K562 (cell line): ENCODE data around the gene CCR9. TPM values are rescaled to one million over a fixed set of nuclear protein-coding genes. Genes with fewer than 3 reads are reported as not detected.

Source experiments
- ATAC-seq: fragments of 200-7000 bp; cut with Tn5 transposase; 3 replicates; pipeline ENCODE4 v1.9.1; 2020; ENCODE audit warnings: moderate library complexity
- BruUV-seq: library from RNA; stranded (reverse); fragments of 400-500 nt; replicated peaks from 2 replicates; lab custom pipeline; 2021; lab: Mats Ljungman, UMichigan
- CTCF ChIA-PET: fragments of 300-600 bp; formaldehyde crosslinking; extraction: SDS; loops from one replicate; lab custom pipeline; 2021; ENCODE audit warnings: low intra/inter-chr PET ratio; lab: Yijun Ruan, JAX
- POLR2A ChIA-PET: fragments of 300-600, 350-650 bp; sonication (Branson Sonifier 250); formaldehyde crosslinking; extraction: SDS; loops from one replicate; lab custom pipeline; 2021; ENCODE audit warnings: antibody characterized with exemption, inconsistent platforms; lab: Yijun Ruan, JAX
- DNase-seq, 4 experiments: peaks; one replicate each; pipeline versions ENCODE4 v3.0.0 to v3.0.0-alpha.2; 2011 to 2018; ENCODE audit warnings: low spot score in 3 of 4, mixed read lengths in 3 of 4; ENCODE audit errors: extremely low read depth in 1 of 4
- FAIRE-seq: peaks from 2 replicates; lab custom pipeline; 2011; peaks lifted over from hg19 to GRCh38; lab: Jason Lieb, UNC
- H2AFZ ChIP-seq: 2 replicates; pipeline ENCODE4 v1.6.0; 2011; ENCODE audit warnings: low read depth, low read length, control low read depth, inconsistent platforms
- H3K27ac ChIP-seq: fragments of 200-600 bp; 3 replicates; pipeline ENCODE4 v1.8.0; 2011; ENCODE audit warnings: low read depth, mild to moderate bottlenecking, control low read depth, inconsistent platforms, low read length, moderate library complexity, mixed read lengths; ENCODE audit errors: extremely low read depth
- H3K27me3 ChIP-seq, 2 experiments: fragments of 300-600 bp in 1 of 2; 2 replicates in 1 of 2; 3 replicates in 1 of 2; pipeline versions ENCODE4 v1.6.0 to v1.8.0; 2011; ENCODE audit warnings: inconsistent platforms in 2 of 2, low read length in 2 of 2, mild to moderate bottlenecking in 1 of 2, mixed read lengths in 1 of 2, moderate library complexity in 1 of 2; ENCODE audit not compliant: control insufficient read depth in 2 of 2, insufficient read depth in 2 of 2
- H3K36me3 ChIP-seq: fragments of 300-600 bp; 3 replicates; pipeline ENCODE4 v1.8.0; 2011; ENCODE audit warnings: mild to moderate bottlenecking, low read length, inconsistent platforms; ENCODE audit not compliant: control insufficient read depth, insufficient read depth
- H3K4me1 ChIP-seq, 2 experiments: fragments of 200-600 bp in 1 of 2; replicated peaks in 1 of 2; 2 replicates in 1 of 2; 3 replicates in 1 of 2; pipeline versions ENCODE4 v1.5.1 to v1.8.0; 2011; ENCODE audit warnings: inconsistent platforms in 2 of 2, low read length in 2 of 2, mild to moderate bottlenecking in 1 of 2, mixed read lengths in 1 of 2, moderate library complexity in 1 of 2; ENCODE audit not compliant: control insufficient read depth in 2 of 2, insufficient read depth in 2 of 2
- H3K4me2 ChIP-seq: 2 replicates; pipeline ENCODE4 v1.6.1; 2011; ENCODE audit warnings: low read length, control low read depth, inconsistent platforms, mixed read lengths; ENCODE audit not compliant: insufficient read depth
- H3K4me3 ChIP-seq: fragments of 200-600 bp; sonication (generic), shearing (Covaris generic); 2 replicates; pipeline ENCODE4 v1.5.1; 2016; ENCODE audit warnings: control low read depth, inconsistent platforms
- H3K79me2 ChIP-seq: fragments of 200-600 bp; 3 replicates; pipeline ENCODE4 v1.8.0; 2011; ENCODE audit warnings: low read length, inconsistent platforms; ENCODE audit not compliant: control insufficient read depth, insufficient read depth
- H3K9ac ChIP-seq, 2 experiments: 2 replicates each; pipeline versions ENCODE4 v1.6.0 to v1.6.1; 2011; ENCODE audit warnings: low read depth in 2 of 2, low read length in 2 of 2, control low read depth in 1 of 2, inconsistent platforms in 1 of 2, mild to moderate bottlenecking in 1 of 2, mixed read lengths in 1 of 2; ENCODE audit not compliant: insufficient read depth in 1 of 2
- H3K9me1 ChIP-seq: one replicate; pipeline ENCODE4 v1.6.0; 2011; ENCODE audit warnings: inconsistent platforms, mild to moderate bottlenecking, low read length, moderate library complexity; ENCODE audit not compliant: control insufficient read depth, insufficient read depth
- H3K9me3 ChIP-seq: replicated peaks from 2 replicates; pipeline ENCODE4 v1.5.1; 2011; ENCODE audit warnings: low read depth, low read length, inconsistent platforms; ENCODE audit not compliant: control insufficient read depth, insufficient read depth
- H4K20me1 ChIP-seq: replicated peaks from 2 replicates; pipeline ENCODE4 v1.6.1; 2011; ENCODE audit warnings: low read length, inconsistent platforms, mixed read lengths; ENCODE audit not compliant: control insufficient read depth, insufficient read depth
- ASH1L ChIP-seq: fragments of 450-650 bp; IDR thresholded peaks from 2 replicates; pipeline ENCODE4 v1.6.1; 2018; ENCODE audit warnings: borderline replicate concordance, mild to moderate bottlenecking, low read depth; ENCODE audit not compliant: partially characterized antibody
- BHLHE40 ChIP-seq: IDR thresholded peaks from 2 replicates; pipeline ENCODE4 v1.6.1; 2011; ENCODE audit warnings: low read length, improper control_type of control experiment
- CBFA2T2 ChIP-seq: fragments of 450-650 bp; conservative IDR thresholded peaks from 2 replicates; pipeline ENCODE4 v1.6.1; 2017; ENCODE audit warnings: mild to moderate bottlenecking
- MAFK ChIP-seq: IDR thresholded peaks from 2 replicates; pipeline ENCODE4 v1.6.1; 2011; ENCODE audit warnings: low read length, improper control_type of control experiment
- MEIS2 ChIP-seq: fragments of 450-650 bp; IDR thresholded peaks from 2 replicates; pipeline ENCODE4 v1.6.1; 2014; ENCODE audit warnings: mild to moderate bottlenecking; ENCODE audit not compliant: partially characterized antibody
- NFIC ChIP-seq: fragments of 450-650 bp; IDR thresholded peaks from 2 replicates; pipeline ENCODE4 v1.6.1; 2017; ENCODE audit warnings: mild to moderate bottlenecking, inconsistent platforms
- RBM14 ChIP-seq: fragments of 200-400 bp; formaldehyde crosslinking; IDR thresholded peaks from 2 replicates; pipeline ENCODE4 v1.6.1; 2018; ENCODE audit warnings: low read depth, mild to moderate bottlenecking, low read length, moderate library complexity, borderline replicate concordance; ENCODE audit not compliant: insufficient read depth
- SIRT6 ChIP-seq: IDR thresholded peaks from one replicate; pipeline ENCODE4 v1.6.1; 2012; ENCODE audit warnings: low read depth, mild to moderate bottlenecking, control low read depth, inconsistent platforms, low read length, moderate library complexity
- TBP ChIP-seq: optimal IDR thresholded peaks from 2 replicates; pipeline ENCODE3; 2011; ENCODE audit warnings: low read depth, low read length, improper control_type of control experiment
- ZNF76 ChIP-seq: fragments of 250-450 bp; sonication (Bioruptor Pico); IDR thresholded peaks from 2 replicates; pipeline ENCODE4 v1.4.0; 2020; ENCODE audit warnings: mild to moderate bottlenecking, moderate library complexity, borderline replicate concordance
- whole genome bisulfite sequencing: fragments of 100-300 bp; shearing (Covaris generic); methylation state at CpG from one replicate; pipeline ENCODE4 v1.1.6; 2016; ENCODE audit warnings: low coverage, mixed read lengths; ENCODE audit not compliant: insufficient coverage; ENCODE audit errors: missing lambda C conversion rate; 5-methylcytosine and 5-hydroxymethylcytosine counted together
- in situ Hi-C: fragments of 300-500 bp; cut with MboI; formaldehyde crosslinking; loops from 4 replicates; pipeline ENCODE4 v1.15.0; 2018; ENCODE audit warnings: inconsistent platforms, mixed read lengths
- intact Hi-C: fragments of 100-400 bp; cut with micrococcal nuclease; formaldehyde crosslinking; loops from 2 replicates; pipeline ENCODE4 v1.14.2; 2022
- polyA plus RNA-seq, 8 experiments: library from polyadenylated mRNA; depleted of rRNA in 4 of 8; stranded (reverse) in 5 of 8; unstranded in 3 of 8; fragments of >200 nt; fragmentation: Nextera tagmentation in 2 of 8; fragmentation: Illumina TruSeq in 1 of 8; extraction: Ambion mirVana in 2 of 8; extraction: Trizol in 1 of 8; gene quantifications; 2 replicates each; pipeline versions ENCODE4 v1.2.1 to v1.2.3, GENCODE V29; 2011 to 2014; ENCODE audit warnings: inconsistent platforms in 1 of 8, missing spikeins in 1 of 8
- total RNA-seq, 7 experiments: library from RNA; depleted of rRNA in 6 of 7; stranded (reverse); fragments of >200 nt in 6 of 7; fragmentation: Illumina TruSeq in 2 of 7; extraction: Trizol in 2 of 7; gene quantifications; 2 replicates each; pipeline versions ENCODE4 v1.2.1 to v1.2.3, GENCODE V29; 2011 to 2021; ENCODE audit warnings: low replicate concordance in 1 of 7
- TF ChIP-seq, protein P1 (sequence below): sonication (generic); formaldehyde crosslinking; IDR thresholded peaks from 2 replicates; pipeline ENCODE4 v1.8.0; 2022; ENCODE audit warnings: mild to moderate bottlenecking, missing genetic modification reagents
- TF ChIP-seq, protein P2 (sequence below): sonication (generic); formaldehyde crosslinking; IDR thresholded peaks from 2 replicates; pipeline ENCODE4 v1.9.0; 2022; ENCODE audit warnings: mild to moderate bottlenecking, missing genetic modification reagents
- TF ChIP-seq, protein P3 (sequence below): sonication (generic); formaldehyde crosslinking; IDR thresholded peaks from 2 replicates; pipeline ENCODE4 v1.8.0; 2022; ENCODE audit warnings: mild to moderate bottlenecking, missing genetic modification reagents
- TF ChIP-seq, protein P4 (sequence below): fragments of 250-450 bp; sonication (Bioruptor Pico); IDR thresholded peaks from 2 replicates; pipeline ENCODE4 v1.4.0; 2020; ENCODE audit warnings: mild to moderate bottlenecking, moderate library complexity
- TF ChIP-seq, protein P5 (sequence below), 2 experiments: IDR thresholded peaks in 1 of 2; conservative IDR thresholded peaks in 1 of 2; 2 replicates each; pipeline ENCODE4 v1.6.1; 2016; ENCODE audit warnings: low read depth in 2 of 2, mild to moderate bottlenecking in 1 of 2, missing compliant biosample characterization in 1 of 2, missing genetic modification characterization in 1 of 2, moderate library complexity in 1 of 2

The CCR9 gene
- total and polyA plus RNA-seq, 9 of the 15 experiments (the other 6 are each of a cell fraction or from before 2014, with no cell fraction given), result not detected

DNA sequence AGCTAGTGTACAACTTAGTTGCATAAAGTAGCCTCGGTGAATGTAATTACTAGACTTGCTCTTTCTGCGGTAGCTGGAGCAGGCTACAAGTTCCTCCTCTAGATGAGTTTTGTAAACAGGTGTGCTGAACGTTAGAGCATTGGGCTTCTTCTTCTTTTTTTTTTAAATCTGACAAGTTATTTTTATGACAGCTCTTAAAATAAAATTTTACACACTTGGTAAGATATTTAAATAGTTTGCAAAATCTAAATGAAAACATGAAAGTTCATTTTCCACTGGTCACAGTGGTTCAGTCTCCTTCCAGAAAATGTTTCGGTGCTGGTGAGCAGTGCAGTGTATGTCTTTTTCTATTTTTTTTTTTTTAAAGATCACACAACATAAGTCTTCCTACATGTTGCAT, 3.0 kb downstream of the CCR9 start (continued):
- TF ChIP-seq, protein P1, sequence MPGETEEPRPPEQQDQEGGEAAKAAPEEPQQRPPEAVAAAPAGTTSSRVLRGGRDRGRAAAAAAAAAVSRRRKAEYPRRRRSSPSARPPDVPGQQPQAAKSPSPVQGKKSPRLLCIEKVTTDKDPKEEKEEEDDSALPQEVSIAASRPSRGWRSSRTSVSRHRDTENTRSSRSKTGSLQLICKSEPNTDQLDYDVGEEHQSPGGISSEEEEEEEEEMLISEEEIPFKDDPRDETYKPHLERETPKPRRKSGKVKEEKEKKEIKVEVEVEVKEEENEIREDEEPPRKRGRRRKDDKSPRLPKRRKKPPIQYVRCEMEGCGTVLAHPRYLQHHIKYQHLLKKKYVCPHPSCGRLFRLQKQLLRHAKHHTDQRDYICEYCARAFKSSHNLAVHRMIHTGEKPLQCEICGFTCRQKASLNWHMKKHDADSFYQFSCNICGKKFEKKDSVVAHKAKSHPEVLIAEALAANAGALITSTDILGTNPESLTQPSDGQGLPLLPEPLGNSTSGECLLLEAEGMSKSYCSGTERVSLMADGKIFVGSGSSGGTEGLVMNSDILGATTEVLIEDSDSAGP (CRISPR knock-in tag), result no peak
- no peak for TF ChIP-seq ASH1L
- TF ChIP-seq BHLHE40, result no peak
- TF ChIP-seq ZNF76, result no peak
- TF ChIP-seq, protein P2, sequence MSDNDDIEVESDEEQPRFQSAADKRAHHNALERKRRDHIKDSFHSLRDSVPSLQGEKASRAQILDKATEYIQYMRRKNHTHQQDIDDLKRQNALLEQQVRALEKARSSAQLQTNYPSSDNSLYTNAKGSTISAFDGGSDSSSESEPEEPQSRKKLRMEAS (CRISPR knock-in tag), result no peak
- no peak for TF ChIP-seq TBP
- no peak for TF ChIP-seq CBFA2T2
- TF ChIP-seq, protein P3, sequence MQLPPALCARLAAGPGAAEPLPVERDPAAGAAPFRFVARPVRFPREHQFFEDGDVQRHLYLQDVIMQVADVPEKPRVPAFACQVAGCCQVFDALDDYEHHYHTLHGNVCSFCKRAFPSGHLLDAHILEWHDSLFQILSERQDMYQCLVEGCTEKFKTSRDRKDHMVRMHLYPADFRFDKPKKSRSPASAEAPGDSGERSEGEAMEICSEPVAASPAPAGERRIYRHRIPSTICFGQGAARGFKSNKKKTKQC (CRISPR knock-in tag), result no peak
- TF ChIP-seq SIRT6, result no peak

DNA sequence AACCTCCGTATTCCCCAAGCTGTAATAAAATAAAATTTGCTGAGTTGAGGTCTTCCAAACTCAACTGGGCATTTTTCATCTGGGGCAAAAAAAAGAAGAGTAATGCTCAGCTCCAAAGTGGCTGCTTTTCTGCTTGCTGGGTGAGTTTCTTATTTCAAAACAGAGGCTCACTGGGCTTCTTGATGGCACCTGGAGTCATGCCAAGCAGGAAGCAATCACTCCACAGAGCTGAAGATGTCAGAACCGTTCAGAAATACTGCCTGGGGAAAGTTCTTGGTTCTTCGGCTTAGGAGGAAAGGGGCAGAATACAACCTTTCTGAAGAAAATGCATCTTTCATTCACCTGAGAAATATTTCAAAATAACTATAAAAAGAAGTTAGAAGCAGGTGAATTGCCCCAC, 4.1 kb downstream of the CCR9 start:
- no peaks in the 10 kb centered on the region for H3K79me2 ChIP-seq
- H4K20me1 ChIP-seq, result no peaks in the 10 kb centered on the region
- no peak overlapping the region for H3K9ac ChIP-seq
- no peak overlapping the region for H3K27ac ChIP-seq
- no peak overlapping the region for H3K4me2 ChIP-seq
- no peaks in the 10 kb centered on the region for H3K9me3 ChIP-seq
- H3K9me1 ChIP-seq, result no peaks in the 10 kb centered on the region
- no peak for TF ChIP-seq MAFK
- TF ChIP-seq, protein P4, sequence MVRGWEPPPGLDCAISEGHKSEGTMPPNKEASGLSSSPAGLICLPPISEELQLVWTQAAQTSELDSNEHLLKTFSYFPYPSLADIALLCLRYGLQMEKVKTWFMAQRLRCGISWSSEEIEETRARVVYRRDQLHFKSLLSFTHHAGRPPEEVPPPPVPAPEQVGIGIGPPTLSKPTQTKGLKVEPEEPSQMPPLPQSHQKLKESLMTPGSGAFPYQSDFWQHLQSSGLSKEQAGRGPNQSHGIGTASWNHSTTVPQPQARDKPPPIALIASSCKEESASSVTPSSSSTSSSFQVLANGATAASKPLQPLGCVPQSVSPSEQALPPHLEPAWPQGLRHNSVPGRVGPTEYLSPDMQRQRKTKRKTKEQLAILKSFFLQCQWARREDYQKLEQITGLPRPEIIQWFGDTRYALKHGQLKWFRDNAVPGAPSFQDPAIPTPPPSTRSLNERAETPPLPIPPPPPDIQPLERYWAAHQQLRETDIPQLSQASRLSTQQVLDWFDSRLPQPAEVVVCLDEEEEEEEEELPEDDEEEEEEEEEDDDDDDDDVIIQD (CRISPR knock-in tag), result no peak
- TF ChIP-seq RBM14, result no peak
- TF ChIP-seq NFIC, result peak; percentile 78
- peak; percentile 47 for TF ChIP-seq MEIS2
- TF ChIP-seq, protein P5, sequence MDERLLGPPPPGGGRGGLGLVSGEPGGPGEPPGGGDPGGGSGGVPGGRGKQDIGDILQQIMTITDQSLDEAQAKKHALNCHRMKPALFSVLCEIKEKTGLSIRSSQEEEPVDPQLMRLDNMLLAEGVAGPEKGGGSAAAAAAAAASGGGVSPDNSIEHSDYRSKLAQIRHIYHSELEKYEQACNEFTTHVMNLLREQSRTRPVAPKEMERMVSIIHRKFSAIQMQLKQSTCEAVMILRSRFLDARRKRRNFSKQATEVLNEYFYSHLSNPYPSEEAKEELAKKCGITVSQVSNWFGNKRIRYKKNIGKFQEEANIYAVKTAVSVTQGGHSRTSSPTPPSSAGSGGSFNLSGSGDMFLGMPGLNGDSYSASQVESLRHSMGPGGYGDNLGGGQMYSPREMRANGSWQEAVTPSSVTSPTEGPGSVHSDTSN (CRISPR knock-in tag; IDR thresholded peaks at IDR 0.05; ENCODE audit: low read depth), result no peak
- TF ChIP-seq, protein P5 (tag; conservative IDR thresholded peaks at IDR 0.05; ENCODE audit: low read depth), result peak; percentile 58
- TF ChIP-seq, all 486 proteins: peak for 3
- ChIA-PET CTCF (no interaction called here), POLR2A (no interaction called here)
- WGBS, result 22% methylated on average over 3 of the region's 3 CpGs
- peak in 1 of 4 experiments; percentile 37 for DNase-seq
- Histone ChIP-seq H3K36me3 (no peaks in the 10 kb centered on the region), H3K4me3 (no peak overlapping the region), H2AFZ (no peak overlapping the region; the same call in 1 of the 2 replicates), H3K4me1 (no peaks in the 10 kb centered on the region; a peak in 1 of 5 replicates), H3K27me3 (peaks cover 7 to 11% of the 10 kb centered on the region in 2 experiments; a peak in 4 of 5 replicates)
- in situ Hi-C loops, result no loop called here
- no peak for ATAC-seq
- BruUV-seq, result no TSS peak
- intact Hi-C loops, result no loop called here
- FAIRE-seq, result no peak
